Smooth muscle cell (in vitro differentiated cells): Measurements from ENCODE around the gene RAB44. TPM values are rescaled to one million over a fixed set of nuclear protein-coding genes. Genes with fewer than 3 reads are reported as not detected.

Experiments
- DNase-seq: peaks from one replicate; lab custom pipeline; 2025; ENCODE audit not compliant: unreplicated experiment; lab: John Stamatoyannopoulos, UW
- H2AFZ ChIP-seq: fragments of 200-600 bp; sonication (generic); 2 replicates; pipeline ENCODE4 v1.6.0; 2016; ENCODE audit warnings: antibody characterized with exemption, low read depth, mild to moderate bottlenecking
- H3F3A ChIP-seq: fragments of 200-600 bp; sonication (generic); 2 replicates; pipeline ENCODE4 v1.6.0; 2017; ENCODE audit warnings: antibody characterized with exemption, low read depth
- H3K27ac ChIP-seq: fragments of 200-600 bp; sonication (generic); 2 replicates; pipeline ENCODE4 v1.5.1; 2016; ENCODE audit warnings: low read depth, mild to moderate bottlenecking
- H3K27me3 ChIP-seq: fragments of 200-600 bp; sonication (generic); 2 replicates; pipeline ENCODE4 v1.6.1; 2016; ENCODE audit warnings: low read depth, mild to moderate bottlenecking
- H3K36me3 ChIP-seq: fragments of 200-600 bp; sonication (generic); 2 replicates; pipeline ENCODE4 v1.5.1; 2016; ENCODE audit warnings: low read depth
- H3K4me1 ChIP-seq: fragments of 200-600 bp; sonication (generic); 2 replicates; pipeline ENCODE4 v1.5.1; 2016; ENCODE audit warnings: low read depth
- H3K4me2 ChIP-seq: fragments of 200-600 bp; sonication (generic); 2 replicates; pipeline ENCODE4 v1.6.0; 2016; ENCODE audit warnings: mild to moderate bottlenecking
- H3K4me3 ChIP-seq: fragments of 200-600 bp; sonication (generic); 2 replicates; pipeline ENCODE4 v1.5.1; 2016; ENCODE audit warnings: mild to moderate bottlenecking
- H3K79me2 ChIP-seq: fragments of 200-600 bp; sonication (generic); 2 replicates; pipeline ENCODE4 v1.6.0; 2016; ENCODE audit warnings: low read depth, mild to moderate bottlenecking
- H3K9ac ChIP-seq: fragments of 200-600 bp; sonication (generic); 2 replicates; pipeline ENCODE4 v1.6.0; 2016; ENCODE audit warnings: low read depth
- H3K9me3 ChIP-seq: fragments of 200-600 bp; sonication (generic); replicated peaks from 2 replicates; pipeline ENCODE4 v1.5.1; 2016; ENCODE audit warnings: low read depth
- H4K20me1 ChIP-seq: fragments of 200-600 bp; sonication (generic); 2 replicates; pipeline ENCODE4 v1.6.0; 2016; ENCODE audit warnings: low read depth
- CTCF ChIP-seq: fragments of 200-600 bp; sonication (generic); IDR thresholded peaks from 2 replicates; pipeline ENCODE4 v1.5.1; 2017; ENCODE audit warnings: borderline replicate concordance, mild to moderate bottlenecking, antibody characterized with exemption; ENCODE audit not compliant: insufficient read depth, poor library complexity, severe bottlenecking
- WGBS: methylation state at CpG from one replicate; pipeline ENCODE4 v1.1.7; 2016; ENCODE audit warnings: low lambda C conversion rate; 5-methylcytosine and 5-hydroxymethylcytosine counted together
- polyA plus RNA-seq: library from polyadenylated mRNA; unstranded; fragments of >200 nt; fragmentation: Nextera tagmentation; extraction: Ambion mirVana; gene quantifications from 2 replicates; pipeline ENCODE4 v1.2.1, GENCODE V29; 2016
- total RNA-seq: library from RNA; depleted of rRNA; stranded (reverse); fragments of >200 nt; gene quantifications from 2 replicates; pipeline ENCODE4 v1.2.3, GENCODE V29; 2014

Gene RAB44
- total and polyA plus RNA-seq, 2 experiments from 2014 or later, result 0.03 TPM; not detected in 1

- H3K27me3 ChIP-seq, result no peaks in the 10 kb centered on the region
- TF ChIP-seq CTCF, result no peak
- no peak overlapping the region for H3K4me3 ChIP-seq
- H3K27ac ChIP-seq, result no peak overlapping the region
- H3K36me3 ChIP-seq, result peaks cover 3% of the 10 kb centered on the region
- H3F3A ChIP-seq, result peaks cover 14% of the 10 kb centered on the region
- H3K4me1 ChIP-seq, result no peaks in the 10 kb centered on the region
- H3K9ac ChIP-seq, result no peak overlapping the region
- H4K20me1 ChIP-seq, result peaks cover 32% of the 10 kb centered on the region
- no peaks in the 10 kb centered on the region for H3K79me2 ChIP-seq
- H2AFZ ChIP-seq, result no peak overlapping the region
- no peak for DNase-seq
- 90% methylated on average over 3 of the region's 3 CpGs for WGBS
- H3K4me2 ChIP-seq, result no peak overlapping the region
- no peaks in the 10 kb centered on the region for H3K9me3 ChIP-seq
Measured at GRCh38 chr6:36692220-36692619, 5.4 kb upstream of the RAB44 start.

- Histone ChIP-seq H2AFZ (no peak overlapping the region), H3K79me2 (no peaks in the 10 kb centered on the region), H3K27ac (no peak overlapping the region), H3K9me3 (no peaks in the 10 kb centered on the region), H3K27me3 (no peaks in the 10 kb centered on the region), H3K9ac (no peak overlapping the region), H3K4me3 (no peak overlapping the region), H3F3A (peaks cover 6% of the 10 kb centered on the region), H4K20me1 (peaks cover 24% of the 10 kb centered on the region), H3K4me2 (no peak overlapping the region), H3K36me3 (no peaks in the 10 kb centered on the region), H3K4me1 (no peaks in the 10 kb centered on the region)
- TF ChIP-seq CTCF, result no peak
- WGBS, result 86% methylated on average over 27 of the region's 27 CpGs
- DNase-seq, result no peak
Measured at GRCh38 chr6:36692861-36693702, 4.5 kb upstream of the RAB44 start.

- no peak for TF ChIP-seq CTCF
- no peak overlapping the region for H3K4me2 ChIP-seq
Measured at GRCh38 chr6:36694616-36695015, 3.0 kb upstream of the RAB44 start.

GRCh38 chr6:36695414-36695813, 2.2 kb upstream of the RAB44 start:
- Histone ChIP-seq H4K20me1 (peaks cover 3% of the 10 kb centered on the region), H3K27ac (no peak overlapping the region), H3K79me2 (no peaks in the 10 kb centered on the region), H3F3A (peaks cover 3% of the 10 kb centered on the region), H3K4me1 (no peaks in the 10 kb centered on the region), H2AFZ (no peak overlapping the region), H3K4me3 (no peak overlapping the region), H3K9ac (no peak overlapping the region), H3K9me3 (no peaks in the 10 kb centered on the region), H3K27me3 (no peaks in the 10 kb centered on the region), H3K36me3 (no peaks in the 10 kb centered on the region), H3K4me2 (no peak overlapping the region)
- 95% methylated on average over 2 of the region's 2 CpGs for WGBS
- DNase-seq, result no peak
- no peak for TF ChIP-seq CTCF

More at GRCh38 chr6:36694616-36695015, 3.0 kb upstream of the RAB44 start:
- no peaks in the 10 kb centered on the region for H3K9me3 ChIP-seq
- H4K20me1 ChIP-seq, result peaks cover 8% of the 10 kb centered on the region
- peaks cover 3% of the 10 kb centered on the region for H3F3A ChIP-seq
- H3K79me2 ChIP-seq, result no peaks in the 10 kb centered on the region
- no peak overlapping the region for H3K9ac ChIP-seq
- H3K27ac ChIP-seq, result no peak overlapping the region
- no peak overlapping the region for H2AFZ ChIP-seq
- no peaks in the 10 kb centered on the region for H3K27me3 ChIP-seq
- no peak overlapping the region for H3K4me3 ChIP-seq
- no peaks in the 10 kb centered on the region for H3K36me3 ChIP-seq
- 93% methylated on average over 6 of the region's 6 CpGs for WGBS
- DNase-seq, result no peak
- no peaks in the 10 kb centered on the region for H3K4me1 ChIP-seq
